Right atrium auricular region (tissue), 2 donors: ENCODE measurements around the gene C1orf94. TPM values are rescaled to one million over a fixed set of nuclear protein-coding genes. Genes with fewer than 3 reads are reported as not detected.

Experiments used
- DNase-seq: peaks from one replicate; pipeline ENCODE4 v3.0.0-alpha.2; 2019; ENCODE audit warnings: low spot score
- H3K27ac ChIP-seq, 2 donors: fragments of 200-600 bp; sonication (generic); 1 replicate in 1 of 2; 2 replicates in 1 of 2; pipeline ENCODE4 v1.5.1; 2016 to 2019
- H3K27me3 ChIP-seq, 2 donors: fragments of 200-600 bp; sonication (generic); one replicate each; pipeline versions ENCODE4 v1.5.1 to v1.6.0; 2017 to 2019
- H3K36me3 ChIP-seq: fragments of 200-600 bp; sonication (generic); one replicate; pipeline ENCODE4 v1.5.1; 2016
- H3K4me1 ChIP-seq, 2 donors: fragments of 200-600 bp; sonication (generic); one replicate each; pipeline versions ENCODE4 v1.5.1 to v1.6.0; 2017 to 2019
- H3K4me3 ChIP-seq, 2 donors: fragments of 200-600 bp; sonication (generic); 1 replicate in 1 of 2; 2 replicates in 1 of 2; pipeline ENCODE4 v1.5.1; 2017 to 2019; ENCODE audit warnings: mild to moderate bottlenecking in 1 of 2, moderate library complexity in 1 of 2
- H3K9me3 ChIP-seq, 2 donors: fragments of 200-600 bp; sonication (generic); one replicate each; pipeline ENCODE4 v1.5.1; 2019
- CTCF ChIP-seq, 2 donors: fragments of 200-600 bp; sonication (generic); IDR thresholded peaks; one replicate each; pipeline ENCODE4 v1.5.1; 2019; ENCODE audit warnings: antibody characterized with exemption in 2 of 2
- total RNA-seq, 2 donors: library from RNA; depleted of rRNA; stranded (reverse); fragments of >200 nt; gene quantifications; one replicate each; pipeline ENCODE4 v1.1.0, GENCODE V29; 2016

Gene C1orf94
- total RNA-seq, result not detected

GRCh38 chr1:34176830-34177603 lies at the start of gene C1orf94:
Gene C1orf94, plus strand, starts transcription at chr1:34176907. Its CDS starts 883 bp downstream, at chr1:34177790.
- DNase-seq, result no peak
- Histone ChIP-seq H3K4me3 (peak within 1 kb of the TSS in 1 of 2 donors; percentile 10), H3K36me3 (no peaks in the 10 kb centered on the region), H3K27me3 (peaks cover 0 to 8% of the 10 kb centered on the region in 2 donors), H3K9me3 (no peaks in the 10 kb centered on the region), H3K27ac (no peak within 1 kb of the TSS), H3K4me1 (peaks cover 0 to 8% of the 10 kb centered on the region in 2 donors)
- no peak for TF ChIP-seq CTCF (IDR thresholded peaks at IDR 0.05)

- no peak for TF ChIP-seq CTCF (IDR thresholded peaks at IDR 0.05)
- no peaks in the 10 kb centered on the region for H3K27me3 ChIP-seq
These were observed 49.4 kb upstream of the C1orf94 start for GRCh38 chr1:34127006-34128000.

GRCh38 chr1:34128186-34128889 lies 48.4 kb upstream of the C1orf94 start:
- H3K4me1 ChIP-seq, result no peaks in the 10 kb centered on the region
- H3K36me3 ChIP-seq, result no peaks in the 10 kb centered on the region
- no peak for TF ChIP-seq CTCF (IDR thresholded peaks at IDR 0.05)
- H3K9me3 ChIP-seq, result no peaks in the 10 kb centered on the region
- H3K27ac ChIP-seq, result no peak overlapping the region
- no peaks in the 10 kb centered on the region for H3K27me3 ChIP-seq
- no peak overlapping the region for H3K4me3 ChIP-seq
- DNase-seq, result peak; percentile 23

More at GRCh38 chr1:34127006-34128000, 49.4 kb upstream of the C1orf94 start:
- no peaks in the 10 kb centered on the region for H3K9me3 ChIP-seq
- H3K4me3 ChIP-seq, result no peak overlapping the region
- H3K36me3 ChIP-seq, result no peaks in the 10 kb centered on the region
- no peaks in the 10 kb centered on the region for H3K4me1 ChIP-seq
- DNase-seq, result peak; percentile 30
- H3K27ac ChIP-seq, result no peak overlapping the region

GRCh38 chr1:34129630-34130029 lies 47.1 kb upstream of the C1orf94 start:
- H3K27ac ChIP-seq, result no peak overlapping the region
- no peaks in the 10 kb centered on the region for H3K4me1 ChIP-seq
- H3K27me3 ChIP-seq, result no peaks in the 10 kb centered on the region
- H3K9me3 ChIP-seq, result no peaks in the 10 kb centered on the region
- DNase-seq, result peak; percentile 23
- no peak overlapping the region for H3K4me3 ChIP-seq
- TF ChIP-seq CTCF (IDR thresholded peaks at IDR 0.05), result no peak
- no peaks in the 10 kb centered on the region for H3K36me3 ChIP-seq

- Histone ChIP-seq H3K9me3 (no peaks in the 10 kb centered on the region), H3K27me3 (no peaks in the 10 kb centered on the region), H3K4me1 (no peaks in the 10 kb centered on the region), H3K27ac (no peak overlapping the region), H3K4me3 (no peak overlapping the region), H3K36me3 (no peaks in the 10 kb centered on the region)
- DNase-seq, result peak; percentile 23
- TF ChIP-seq CTCF (IDR thresholded peaks at IDR 0.05), result no peak
These were observed 46.4 kb upstream of the C1orf94 start for GRCh38 chr1:34130306-34130705.
